ENCODE results near the gene PRKCZ.
A peak's percentile ranks its signal among the peaks of the same experiment; 100 is the strongest.
"Not testable (repeated sequence)": the region's sequence is repeated elsewhere in the genome, so short reads cannot be mapped to it uniquely, and the experiment has no call there.

The PRKCZ gene

GRCh38 chr1:2134621-2135307, 84.6 kb downstream of the PRKCZ start:
- DNase-seq (ENCODE audit: low read depth): no peak

GRCh38 chr1:2135441-2135841, 85.2 kb downstream of the PRKCZ start:
- peak; percentile 39 for DNase-seq (ENCODE audit: low read depth)

- no peak for DNase-seq (ENCODE audit: low read depth)
Observed at GRCh38 chr1:2135941-2136340, 85.7 kb downstream of the PRKCZ start.

GRCh38 chr1:2136386-2137235, 86.4 kb downstream of the PRKCZ start:
- no peak for DNase-seq (ENCODE audit: low read depth)

GRCh38 chr1:2137257-2138121, 87.3 kb downstream of the PRKCZ start:
- no peak for DNase-seq (ENCODE audit: low read depth)

- not testable (repeated sequence) for DNase-seq (ENCODE audit: low read depth)
Observed at GRCh38 chr1:2139156-2139555, 88.9 kb downstream of the PRKCZ start.

- no peak for DNase-seq (ENCODE audit: low read depth)
Observed at GRCh38 chr1:2141025-2141424, 90.8 kb downstream of the PRKCZ start.

- no peak for DNase-seq (ENCODE audit: low read depth)
Observed at GRCh38 chr1:2143814-2144500, 93.7 kb downstream of the PRKCZ start.

GRCh38 chr1:2144501-2145090, 94.4 kb downstream of the PRKCZ start:
- DNase-seq (ENCODE audit: low read depth): no peak

GRCh38 chr1:2145946-2146835, 96.0 kb downstream of the PRKCZ start:
- no peak for DNase-seq (ENCODE audit: low read depth)

- no peak for DNase-seq (ENCODE audit: low read depth)
Observed at GRCh38 chr1:2146836-2147517, 96.8 kb downstream of the PRKCZ start.

- not testable (repeated sequence) for DNase-seq (ENCODE audit: low read depth)
Observed at GRCh38 chr1:2147869-2148268, 97.7 kb downstream of the PRKCZ start.

- DNase-seq (ENCODE audit: low read depth): no peak
Observed at GRCh38 chr1:2148691-2149090, 98.5 kb downstream of the PRKCZ start.

- no peak for DNase-seq (ENCODE audit: low read depth)
Observed at GRCh38 chr1:2150801-2151200, 100.6 kb downstream of the PRKCZ start.

- no peak for DNase-seq (ENCODE audit: low read depth)
Observed at GRCh38 chr1:2151252-2151651, 101.0 kb downstream of the PRKCZ start.

- no peak for DNase-seq (ENCODE audit: low read depth)
Observed at GRCh38 chr1:2151911-2152310, 101.7 kb downstream of the PRKCZ start.

GRCh38 chr1:2152954-2153353, 102.7 kb downstream of the PRKCZ start:
- no peak for DNase-seq (ENCODE audit: low read depth)

- no peak for DNase-seq (ENCODE audit: low read depth)
Observed at GRCh38 chr1:2154022-2154421, 103.8 kb downstream of the PRKCZ start.

GRCh38 chr1:2155147-2155598, 105.0 kb downstream of the PRKCZ start:
- DNase-seq (ENCODE audit: low read depth): no peak

GRCh38 chr1:2155788-2156187, 105.6 kb downstream of the PRKCZ start:
- no peak for DNase-seq (ENCODE audit: low read depth)

All from GM04504 (cell line).